HG03175 (cell line): ENCODE measurements around the gene KDM1B.
"Not testable (repeated sequence)": the region's sequence is repeated elsewhere in the genome, so short reads cannot be mapped to it uniquely, and the experiment has no call there.

ENCODE experiments used
- ATAC-seq: cut with Tn5 transposase; IDR thresholded peaks from one replicate; pipeline ENCODE4 v1.9.1; 2021; ENCODE audit warnings: mild to moderate bottlenecking, moderate library complexity; ENCODE audit not compliant: unreplicated experiment

The KDM1B gene

GRCh38 chr6:18186033-18186432, 30.8 kb downstream of the KDM1B start:
- no peak for ATAC-seq

- no peak for ATAC-seq
These were observed 31.5 kb downstream of the KDM1B start for GRCh38 chr6:18186540-18187250.

GRCh38 chr6:18187701-18188100, 32.5 kb downstream of the KDM1B start:
- ATAC-seq = no peak

GRCh38 chr6:18189196-18189595, 34.0 kb downstream of the KDM1B start:
- ATAC-seq = no peak

- ATAC-seq = no peak
These were observed 36.8 kb downstream of the KDM1B start for GRCh38 chr6:18192026-18192425.

GRCh38 chr6:18203786-18204185, 48.6 kb downstream of the KDM1B start:
- ATAC-seq = no peak

- no peak for ATAC-seq
These were observed 49.5 kb downstream of the KDM1B start for GRCh38 chr6:18204691-18205090.

GRCh38 chr6:18206591-18206990, 51.4 kb downstream of the KDM1B start:
- no peak for ATAC-seq

GRCh38 chr6:18207438-18207837, 52.2 kb downstream of the KDM1B start:
- ATAC-seq = no peak

GRCh38 chr6:18207949-18208348, 52.7 kb downstream of the KDM1B start:
- ATAC-seq = no peak

- not testable (repeated sequence) for ATAC-seq
These were observed 53.6 kb downstream of the KDM1B start for GRCh38 chr6:18208778-18209177.

GRCh38 chr6:18209539-18210197, 54.4 kb downstream of the KDM1B start:
- ATAC-seq = no peak

- ATAC-seq = no peak
These were observed 55.5 kb downstream of the KDM1B start for GRCh38 chr6:18210707-18211106.

- ATAC-seq = peak; percentile 90
These were observed 56.1 kb downstream of the KDM1B start for GRCh38 chr6:18211338-18211737.

- ATAC-seq = no peak
These were observed 57.0 kb downstream of the KDM1B start for GRCh38 chr6:18212231-18212630.

GRCh38 chr6:18213439-18213838, 58.2 kb downstream of the KDM1B start:
- no peak for ATAC-seq

GRCh38 chr6:18214003-18214402, 58.8 kb downstream of the KDM1B start:
- ATAC-seq = no peak

GRCh38 chr6:18215436-18215835, 60.2 kb downstream of the KDM1B start:
- no peak for ATAC-seq

- ATAC-seq = peak; percentile 34
These were observed 61.2 kb downstream of the KDM1B start for GRCh38 chr6:18216411-18216810.

- ATAC-seq = no peak
These were observed 63.0 kb downstream of the KDM1B start for GRCh38 chr6:18218233-18218632.

GRCh38 chr6:18219591-18219990, 64.4 kb downstream of the KDM1B start:
- no peak for ATAC-seq

- ATAC-seq = no peak
These were observed 66.0 kb downstream of the KDM1B start for GRCh38 chr6:18221288-18221615.
